ENCODE data around the gene UMOD.
"Not testable (repeated sequence)": the region's sequence is repeated elsewhere in the genome, so short reads cannot be mapped to it uniquely, and the experiment has no call there.

The UMOD gene

DNA sequence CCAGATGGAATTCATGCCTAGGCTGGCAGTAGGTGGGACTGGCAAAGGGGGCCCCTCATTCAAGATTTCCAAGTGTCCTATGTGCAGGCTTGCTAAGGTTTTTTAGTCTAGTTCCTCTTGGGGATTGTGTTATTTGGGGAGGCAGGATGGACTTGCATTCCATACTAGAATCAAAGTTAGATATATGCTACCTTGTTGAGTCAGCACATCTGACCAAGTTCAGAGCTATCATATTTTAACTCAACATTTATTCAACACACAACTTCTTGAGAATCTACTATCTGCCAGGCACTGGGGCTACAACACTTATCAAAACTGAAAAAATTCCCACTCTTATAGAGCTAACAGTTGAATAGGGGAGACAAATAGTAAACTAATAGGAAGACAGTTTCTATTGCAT, 31.9 kb downstream of the UMOD start:
- no peak for DNase-seq

DNA sequence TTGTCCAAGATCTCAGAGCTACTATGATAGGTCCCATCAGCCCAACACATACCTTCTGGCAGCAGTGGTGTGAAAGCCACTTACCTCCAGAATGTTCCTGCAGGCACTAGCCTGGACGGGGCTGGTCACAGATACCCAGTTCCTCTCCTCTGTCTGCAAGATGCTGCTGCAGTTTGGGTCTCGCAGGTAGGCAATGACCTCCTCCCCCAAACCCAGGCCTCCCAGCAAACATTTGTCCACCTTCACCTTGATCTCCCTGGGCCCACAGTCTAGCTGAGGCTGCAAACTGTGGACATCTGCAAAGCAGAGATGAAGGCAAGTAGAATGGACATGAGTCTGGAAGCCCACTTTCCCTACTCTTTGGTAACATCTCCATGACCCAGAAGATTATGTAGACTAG, 32.3 kb downstream of the UMOD start:
- DNase-seq, result no peak

DNA sequence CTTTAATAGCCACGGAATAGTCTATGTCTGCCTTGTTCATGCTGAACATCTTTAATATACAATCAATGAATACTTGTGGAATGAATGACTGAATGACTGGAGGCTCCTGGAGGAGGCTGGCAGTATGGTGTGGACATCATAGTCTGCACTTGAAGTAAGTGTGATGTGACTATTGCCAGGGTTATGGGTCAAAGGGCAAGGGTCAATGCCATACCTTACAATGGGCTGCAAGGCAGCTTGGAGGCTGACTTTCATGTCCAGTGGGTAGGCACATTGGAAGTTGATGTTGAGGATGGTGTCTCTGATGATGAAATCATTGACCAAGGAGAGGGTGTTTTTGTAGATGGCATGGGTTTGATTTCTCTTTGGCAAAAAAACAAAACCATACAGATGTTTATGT, 33.1 kb downstream of the UMOD start:
- no peak for DNase-seq

DNA sequence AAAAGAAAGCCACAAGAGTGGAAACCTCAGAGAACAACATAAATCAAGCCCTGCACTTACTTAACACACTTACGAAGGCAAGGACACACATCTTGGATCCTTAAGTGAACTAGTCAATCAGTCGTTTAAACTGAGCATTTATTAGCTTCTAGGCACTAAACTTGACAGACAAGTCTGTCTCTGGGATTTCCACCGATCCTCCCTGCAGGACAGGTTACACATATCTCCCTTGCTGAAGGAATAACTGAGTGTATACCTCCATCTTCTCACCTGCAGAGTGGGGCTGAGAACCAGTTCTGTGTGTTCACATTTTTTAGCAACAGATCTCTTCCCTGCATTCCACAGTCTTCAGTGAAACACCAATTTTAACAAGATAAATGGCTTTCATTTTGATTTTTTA, 34.1 kb downstream of the UMOD start:
- no peak for DNase-seq

DNA sequence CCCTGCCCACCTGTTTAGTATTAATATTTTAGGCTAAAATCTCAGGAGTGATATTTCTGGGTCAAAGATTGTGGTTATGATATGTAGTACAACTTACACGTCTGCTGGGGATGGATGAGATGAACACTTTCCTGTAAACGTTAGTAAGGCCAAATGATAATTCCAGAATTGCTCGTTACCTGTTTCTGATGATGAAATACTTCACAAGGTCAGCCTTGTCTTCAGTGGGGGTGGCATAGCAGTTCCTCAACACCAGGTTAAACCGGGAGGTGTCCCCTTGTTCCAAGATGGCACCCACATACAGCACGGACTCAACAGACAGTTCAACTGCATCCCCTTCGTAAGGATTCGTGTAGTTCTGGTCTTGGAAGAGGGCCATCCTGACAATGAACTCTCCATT, 34.5 kb downstream of the UMOD start:
- no peak for DNase-seq

DNA sequence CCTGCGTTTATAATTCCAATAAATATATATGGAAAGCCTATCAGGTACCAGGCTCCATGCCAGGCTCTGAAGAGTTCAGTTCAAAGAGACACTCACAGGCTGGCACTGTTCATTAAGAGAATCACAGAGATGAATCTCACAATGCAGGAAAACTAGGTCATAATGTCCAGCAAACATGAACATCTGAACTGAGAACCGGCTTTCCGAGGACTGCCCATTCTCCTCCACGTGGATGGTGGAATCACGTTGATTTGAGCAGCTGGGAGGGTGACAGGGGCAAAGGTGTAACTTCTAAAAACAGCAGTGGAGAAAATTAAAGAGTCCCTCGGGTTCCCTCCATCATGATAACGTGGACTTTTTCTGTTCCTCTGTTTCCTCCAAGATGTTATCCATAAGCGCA, 35.4 kb downstream of the UMOD start:
- DNase-seq, result no peak

DNA sequence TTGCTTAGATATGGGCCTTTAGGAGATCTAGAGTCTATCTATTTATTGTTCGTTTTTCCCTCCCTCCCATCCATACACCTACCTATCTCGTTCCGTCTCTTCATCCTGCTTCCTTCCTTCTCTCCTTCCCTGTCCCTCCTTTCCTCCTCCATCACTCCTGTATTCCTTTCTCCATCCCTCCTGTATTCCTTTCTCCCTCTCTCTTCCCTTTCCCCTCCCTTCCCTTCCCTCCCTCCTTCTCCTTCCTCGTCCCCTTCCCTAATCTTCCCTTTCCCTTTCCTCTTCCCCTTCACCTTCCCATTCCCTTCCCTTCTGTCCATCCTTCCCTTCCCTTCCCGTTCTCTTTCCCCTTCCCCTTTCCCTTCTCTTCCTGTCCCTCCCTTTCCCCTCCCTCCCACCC, 35.8 kb downstream of the UMOD start:
- DNase-seq, result no peak

DNA sequence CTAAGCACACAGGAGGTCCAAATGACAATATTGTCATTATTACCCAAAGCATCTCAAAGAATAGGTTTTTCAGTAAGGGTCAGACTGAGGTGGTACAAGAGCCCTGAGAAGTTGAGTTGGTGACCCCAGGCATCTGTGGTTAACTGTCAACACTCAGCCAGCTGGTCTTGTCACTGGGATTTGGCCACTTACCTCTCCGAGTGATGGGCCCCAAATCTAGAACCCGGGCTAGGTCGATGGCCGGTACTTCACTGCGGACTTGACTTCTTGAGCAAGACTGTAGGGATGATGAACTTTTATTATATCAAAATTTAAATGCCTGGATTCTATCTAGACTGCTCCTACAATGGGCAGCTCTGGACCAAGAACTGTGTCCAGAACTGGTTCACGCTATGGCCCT, 36.8 kb downstream of the UMOD start:
- DNase-seq, result no peak

DNA sequence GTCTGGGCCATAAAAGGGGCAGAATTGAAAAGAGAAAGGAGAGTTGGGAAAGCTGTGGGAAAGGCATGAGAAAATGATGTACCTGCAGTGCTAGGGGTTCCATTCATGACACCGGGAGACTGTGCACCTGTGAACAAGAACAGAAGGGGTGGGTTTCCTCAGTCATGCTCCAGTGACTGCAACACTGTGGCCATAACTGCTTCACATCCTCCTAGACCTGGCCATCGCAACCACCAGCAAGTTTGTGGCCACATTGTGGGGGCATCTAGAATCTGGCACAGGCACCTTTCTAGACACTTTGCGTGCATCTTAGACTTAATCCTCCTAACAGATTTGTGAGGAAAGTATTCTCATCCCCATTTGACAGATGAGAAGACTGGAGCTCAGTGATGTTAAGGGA, 37.9 kb downstream of the UMOD start:
- no peak for DNase-seq

DNA sequence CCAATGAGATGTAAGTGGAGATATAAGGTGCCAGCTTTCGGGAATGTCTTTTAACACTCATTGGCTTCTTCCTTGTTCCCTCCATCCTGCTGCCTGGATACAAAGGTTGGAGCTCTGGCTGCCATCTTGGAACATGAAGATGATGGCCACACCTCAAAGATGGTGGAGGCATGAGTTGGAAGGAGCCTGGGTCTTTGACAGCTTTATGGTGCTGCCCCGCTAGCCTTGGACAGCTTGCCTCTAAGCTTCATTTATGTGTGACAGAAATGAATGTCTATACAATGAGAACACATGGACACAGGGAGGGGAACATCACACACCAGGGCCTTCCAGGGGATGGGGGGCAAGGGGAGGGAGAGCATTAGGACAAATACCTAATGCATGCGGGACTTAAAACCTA, 38.8 kb downstream of the UMOD start:
- DNase-seq, result no peak

DNA sequence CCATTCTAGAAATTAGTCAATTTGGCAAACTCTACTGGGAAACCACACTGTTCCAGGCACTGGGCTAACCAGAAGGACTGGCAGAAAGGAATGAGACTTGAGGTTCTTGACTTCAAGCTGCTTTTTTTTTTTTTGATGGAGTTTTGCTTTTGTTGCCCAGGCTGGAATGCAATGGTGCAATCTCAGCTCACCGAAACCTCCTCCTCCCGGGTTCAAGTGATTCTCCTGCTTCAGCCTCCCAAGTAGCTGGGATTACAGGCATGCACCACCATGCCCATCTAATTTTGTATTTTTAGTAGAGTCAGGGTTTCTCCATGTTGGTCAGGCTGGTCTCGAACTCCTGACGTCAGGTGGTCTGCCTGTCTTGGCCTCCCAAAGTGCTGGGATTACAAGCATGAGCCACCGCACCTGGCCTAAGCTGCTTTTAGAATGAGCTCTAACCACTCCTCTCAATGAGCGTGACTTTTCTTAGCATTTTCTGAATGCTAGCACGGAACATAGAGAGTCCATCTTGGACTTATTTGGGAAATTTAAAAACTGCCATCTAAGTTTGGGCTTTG, 39.9 kb downstream of the UMOD start:
- DNase-seq, result not testable (repeated sequence)

DNA sequence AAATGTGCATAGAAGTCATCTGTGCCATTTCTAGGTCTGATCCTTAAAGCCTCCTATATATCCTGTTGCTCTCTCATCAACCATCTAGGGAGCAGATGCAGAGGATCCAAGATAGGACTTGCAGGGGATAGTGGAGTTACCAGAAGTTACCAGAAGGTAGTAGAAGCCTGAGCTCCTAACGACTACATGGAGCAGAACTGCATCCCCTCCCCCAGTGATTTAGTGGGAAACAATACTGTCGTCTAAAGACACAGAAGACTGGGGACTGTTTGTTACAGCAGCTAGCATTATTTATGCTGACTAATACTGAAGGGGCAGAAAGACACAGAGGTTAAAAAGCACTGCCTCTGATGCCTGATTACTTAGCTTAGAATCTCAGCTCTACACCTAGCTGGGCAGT, 41.0 kb downstream of the UMOD start:
- DNase-seq, result no peak

DNA sequence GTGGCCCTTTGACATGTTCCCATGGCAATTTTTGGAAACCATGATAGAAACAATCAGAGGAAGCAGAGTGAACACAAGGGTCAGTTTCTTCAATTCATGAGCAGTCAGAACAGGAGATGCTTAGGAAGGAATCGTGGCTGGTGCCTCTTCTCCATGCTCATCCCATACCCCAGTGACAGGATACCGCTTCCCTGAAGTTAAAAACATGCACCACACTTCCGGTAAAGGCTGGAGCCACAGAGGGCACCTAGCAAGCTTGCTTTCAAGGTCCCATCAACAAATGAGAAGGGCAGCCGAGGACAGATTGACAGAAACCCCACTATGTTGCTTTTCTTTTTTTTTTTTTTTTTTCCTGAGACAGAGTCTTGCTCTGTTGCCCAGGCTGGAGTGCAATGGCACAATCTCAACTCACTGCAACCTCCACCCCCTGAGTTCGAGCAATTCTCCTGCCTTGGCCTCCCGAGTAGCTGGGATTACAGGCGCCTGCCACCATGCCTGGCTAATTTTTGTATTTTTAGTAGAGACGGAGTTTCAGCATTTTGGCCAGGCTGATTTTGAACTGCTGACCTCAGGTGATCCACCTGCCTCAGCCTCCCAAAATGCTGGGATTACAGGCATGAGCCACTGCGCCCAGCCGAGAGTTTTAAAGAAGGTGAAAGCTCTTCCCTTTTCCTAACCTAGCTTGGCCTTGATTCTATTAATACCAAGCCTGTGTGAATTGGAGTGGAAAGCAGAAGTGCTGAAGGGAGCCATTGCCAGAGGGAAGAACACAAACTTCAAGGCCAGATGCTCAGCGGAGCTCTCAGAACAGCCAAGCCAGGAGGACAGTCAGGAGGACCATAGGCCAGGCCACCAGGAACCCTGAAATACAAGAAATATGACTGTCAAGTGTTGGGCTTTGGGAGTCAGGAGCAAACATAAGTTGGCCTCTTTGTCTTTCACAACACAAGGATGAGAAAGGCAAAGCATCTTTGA, 41.8 kb downstream of the UMOD start:
- DNase-seq, result no peak

DNA sequence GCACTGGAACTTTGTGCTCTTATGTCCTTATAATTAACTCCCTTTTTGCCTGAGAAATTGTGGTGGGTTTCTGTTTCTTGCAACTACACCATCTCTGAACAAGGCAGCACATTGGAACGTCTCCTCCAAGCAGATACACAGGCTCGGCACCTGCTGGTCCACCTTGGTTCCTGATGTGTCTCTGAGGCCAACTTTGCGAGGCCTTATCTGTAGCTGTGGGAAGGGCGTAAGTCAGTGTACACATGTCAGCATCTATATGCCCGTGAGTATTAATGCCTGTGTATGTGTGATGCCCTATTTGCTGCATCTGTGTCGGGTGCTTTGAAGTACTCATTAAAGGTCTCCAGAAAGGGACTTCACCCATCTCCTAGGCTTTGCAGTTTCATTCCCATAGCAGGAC, 42.7 kb downstream of the UMOD start:
- no peak for DNase-seq

DNA sequence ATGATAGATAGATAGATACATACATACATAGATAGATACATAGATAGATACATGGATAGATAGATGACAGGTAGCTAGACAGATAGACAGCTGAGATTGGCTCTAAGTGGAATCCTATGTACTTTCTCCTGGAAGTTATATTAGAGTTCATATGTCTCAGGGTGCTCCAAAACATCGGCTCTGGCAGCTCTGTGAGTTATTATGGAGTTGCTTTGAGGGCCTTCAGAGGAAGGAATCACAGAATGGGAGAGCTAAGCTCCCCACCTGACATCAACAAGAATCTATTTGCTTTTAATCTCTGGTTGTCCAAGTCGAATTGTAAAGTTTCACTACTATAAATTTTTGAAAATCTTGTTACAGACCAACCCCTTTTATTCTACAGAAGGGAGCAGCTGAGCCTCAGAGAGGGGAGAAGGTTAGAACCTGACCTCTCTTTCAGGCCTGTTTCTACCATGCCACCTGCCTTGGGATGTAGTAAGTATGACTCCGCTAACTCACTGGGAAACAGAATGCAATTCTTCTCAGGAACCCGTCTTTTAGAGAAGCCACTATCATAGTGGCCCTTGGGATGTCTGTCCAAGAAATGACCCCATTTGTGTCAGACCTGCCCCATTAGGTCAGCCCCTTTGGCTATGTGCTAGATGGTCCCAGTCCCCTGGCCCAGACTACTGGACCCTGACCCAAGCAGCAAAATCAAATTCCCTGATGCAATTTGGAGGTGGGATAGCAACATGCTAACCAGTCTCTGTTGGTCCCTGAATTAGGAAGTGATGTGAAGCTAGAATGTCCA, 43.5 kb downstream of the UMOD start:
- DNase-seq, result no peak

DNA sequence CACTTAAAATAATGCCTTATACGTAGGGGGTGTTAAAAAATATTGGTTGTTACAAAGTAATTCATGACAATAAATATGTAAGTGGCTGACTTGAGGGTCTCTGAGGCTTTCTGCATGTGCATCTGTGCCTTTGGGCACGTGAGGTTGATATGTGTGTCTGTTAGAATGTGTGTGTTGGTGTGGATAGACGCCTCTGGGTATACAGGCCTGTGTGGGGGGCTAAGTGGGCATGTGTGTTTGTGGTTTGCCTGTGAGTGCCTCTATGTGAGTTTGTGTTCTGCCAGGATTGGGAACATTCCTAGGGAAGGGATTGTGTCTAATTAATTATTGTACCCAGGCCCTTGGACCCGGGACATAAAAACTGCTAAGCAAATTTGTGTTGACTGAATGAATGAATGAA, 44.2 kb downstream of the UMOD start:
- no peak for DNase-seq

DNA sequence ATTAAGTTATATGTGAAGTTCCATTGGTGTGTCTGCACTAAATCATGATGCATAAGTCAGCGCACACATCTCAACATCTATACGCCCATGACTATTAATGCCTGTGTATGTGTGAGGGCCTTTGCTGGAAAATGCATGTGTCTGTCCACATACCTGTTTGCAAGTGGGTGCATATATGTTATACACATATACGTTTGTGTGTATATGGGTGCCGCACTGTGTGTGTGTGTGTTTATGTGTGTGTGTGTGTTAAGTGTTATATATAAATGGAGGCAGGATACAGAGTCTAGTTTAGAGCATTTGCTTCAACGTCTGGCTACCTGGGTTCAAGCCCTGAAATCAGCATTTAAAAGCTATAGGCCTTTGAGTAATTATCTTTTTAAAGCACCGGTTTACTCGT, 44.7 kb downstream of the UMOD start:
- no peak for DNase-seq

DNA sequence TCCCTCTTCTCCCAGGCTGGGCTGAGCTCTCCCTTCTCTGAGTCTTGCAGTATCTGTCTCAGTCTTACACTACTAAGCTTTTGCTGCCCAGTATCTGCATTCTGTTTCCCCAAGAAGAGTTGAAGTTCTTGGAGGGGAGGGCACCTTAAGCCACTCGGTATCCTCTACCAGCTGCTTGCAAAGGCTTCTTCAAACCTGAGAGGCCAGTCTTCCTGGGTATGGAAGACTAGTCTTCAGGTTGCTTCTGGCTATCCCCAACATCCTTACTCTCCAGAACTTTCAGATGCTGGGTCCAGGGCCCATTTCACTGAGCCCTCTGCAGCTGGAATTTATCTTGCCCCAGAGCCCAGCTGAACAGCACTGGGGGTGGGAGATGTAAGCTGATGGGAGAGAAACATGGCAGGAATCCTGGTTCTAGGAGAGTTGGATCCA, 45.3 kb downstream of the UMOD start:
- DNase-seq, result no peak

DNA sequence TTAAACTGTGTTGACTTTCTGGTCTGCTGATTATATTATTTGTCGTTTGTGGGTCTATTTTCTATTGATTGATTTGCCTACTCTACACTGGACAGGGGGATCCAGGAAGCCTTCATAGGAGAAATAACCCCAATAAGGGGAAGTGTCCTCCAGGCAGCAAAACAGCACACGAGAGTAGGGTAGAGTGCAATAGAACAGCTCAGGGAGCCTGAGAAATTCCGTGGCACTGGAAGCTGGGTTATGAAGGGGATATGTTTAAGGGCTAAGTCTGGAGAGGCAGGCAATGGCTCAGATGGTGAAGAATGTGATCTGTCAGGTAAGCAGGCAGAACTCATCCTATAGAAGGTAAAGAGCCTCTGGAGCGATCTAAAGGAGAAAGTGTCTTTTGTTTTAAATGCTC, 46.1 kb downstream of the UMOD start:
- no peak for DNase-seq

DNA sequence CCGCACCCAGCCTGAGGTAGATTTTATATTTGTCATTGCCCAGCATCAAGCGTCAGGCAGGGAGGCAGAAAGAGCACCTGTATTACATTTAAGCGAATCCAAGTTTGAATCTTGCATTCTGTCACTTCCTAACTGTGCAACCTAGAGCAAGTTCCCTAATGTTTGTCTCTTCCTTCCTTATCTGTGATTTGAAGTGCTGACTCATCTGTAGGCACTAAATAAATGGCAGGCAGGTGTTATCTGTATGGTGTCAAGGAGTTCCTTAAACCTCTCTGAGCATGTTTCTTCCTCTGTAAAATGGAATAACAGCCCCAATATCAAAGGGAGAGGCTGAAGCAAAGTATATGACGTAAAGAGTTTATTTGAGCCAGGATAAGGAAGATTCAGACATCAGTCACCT, 49.5 kb downstream of the UMOD start:
- no peak for DNase-seq

DNA sequence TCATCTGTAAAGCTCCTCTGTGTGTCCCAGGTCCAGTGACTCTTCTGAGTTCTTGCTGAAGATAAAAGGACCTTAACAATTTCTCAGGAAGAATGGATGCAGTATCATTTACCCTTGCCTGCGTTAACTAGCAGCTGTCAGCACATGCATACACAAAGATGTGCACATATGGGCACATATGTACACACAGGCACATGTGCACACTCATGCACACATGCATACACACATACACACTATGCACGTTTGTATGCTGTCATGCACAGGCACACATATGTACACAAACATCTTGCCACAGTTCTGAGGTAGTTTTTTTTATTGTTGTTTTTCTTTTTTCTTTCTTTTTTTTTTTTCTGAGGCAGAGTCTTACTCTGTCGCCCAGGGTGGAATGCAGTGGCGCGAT, 50.1 kb downstream of the UMOD start:
- DNase-seq, result no peak

DNA sequence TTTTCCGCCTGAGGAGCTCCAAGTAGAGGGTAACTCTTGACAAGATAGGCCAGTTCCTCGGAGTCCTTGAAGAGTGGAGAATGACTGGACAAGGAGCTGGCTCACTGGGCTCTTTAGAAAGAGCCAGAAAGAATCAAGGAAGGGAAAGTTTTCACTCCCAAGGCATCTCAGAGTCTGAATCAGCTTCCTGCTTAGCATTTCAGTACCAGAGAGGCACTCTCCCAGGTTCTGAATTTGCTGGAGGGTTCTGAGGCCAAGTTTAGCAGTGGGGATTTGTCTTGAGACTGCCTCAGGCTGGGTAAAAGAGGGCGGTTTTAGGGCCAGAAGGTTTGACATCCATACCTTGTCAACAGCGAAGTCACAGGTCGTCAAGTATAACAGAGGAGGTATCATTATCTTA, 50.7 kb downstream of the UMOD start:
- no peak for DNase-seq

DNA sequence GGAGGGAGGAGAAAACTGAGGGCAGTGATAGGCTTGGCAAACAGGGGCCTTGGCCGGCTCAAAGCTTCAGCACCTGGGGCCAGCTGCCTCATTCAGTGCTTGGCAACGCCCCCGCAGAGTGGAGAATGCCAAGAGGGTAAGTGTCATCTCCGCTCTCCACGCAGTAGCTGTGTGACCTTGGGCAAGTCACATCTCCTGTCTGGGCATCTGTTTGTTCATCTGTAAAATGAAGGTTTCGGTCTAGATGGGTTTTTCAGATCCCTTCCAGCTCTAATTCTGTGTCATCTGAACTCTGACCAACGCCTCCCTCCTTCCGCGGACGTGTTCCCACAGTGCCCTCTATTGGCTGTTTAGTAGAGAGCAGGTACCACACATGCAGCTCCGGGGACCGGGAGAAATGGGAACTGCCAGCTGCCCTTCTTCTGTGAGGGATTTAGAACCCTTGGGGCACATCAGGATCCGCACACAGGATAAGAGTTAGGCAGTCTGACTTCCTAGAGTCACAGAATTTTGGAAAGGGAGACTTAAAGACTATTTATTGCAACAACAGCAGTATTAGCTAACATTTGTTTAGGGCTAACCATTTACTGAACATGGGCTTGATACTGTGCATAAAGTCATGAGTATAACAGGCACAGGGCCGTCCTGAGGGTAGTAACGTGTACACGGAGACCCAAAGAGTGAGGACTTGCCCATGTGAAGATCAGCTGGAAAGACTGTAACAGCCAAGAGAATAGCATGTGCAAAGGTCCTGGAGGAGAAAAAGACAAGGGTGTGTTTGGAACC, 52.0 kb downstream of the UMOD start:
- no peak for DNase-seq

Data from NCI-H1105 (cell line).